PC-9 (cell line): ENCODE data around the gene ERGIC1. TPM values are rescaled to one million over a fixed set of nuclear protein-coding genes. Genes with fewer than 3 reads are reported as not detected.

ENCODE experiments used
- BruUV-seq: library from RNA; stranded (reverse); fragments of 400-500 nt; replicated peaks from 2 replicates; lab custom pipeline; 2021; lab: Mats Ljungman, UMichigan
- CTCF ChIA-PET: fragments of 300-600 bp; sonication (Branson Sonifier 250); formaldehyde crosslinking; loops from one replicate; lab custom pipeline; 2022; ENCODE audit warnings: antibody characterized with exemption; lab: Charles Lee
- POLR2A ChIA-PET: fragments of 300-600 bp; sonication (Branson Sonifier 250); formaldehyde crosslinking; loops from one replicate; lab custom pipeline; 2022; ENCODE audit warnings: antibody characterized with exemption; ENCODE audit not compliant: unreplicated experiment; lab: Charles Lee
- DNase-seq, 2 experiments: peaks; one replicate each; pipeline versions ENCODE4 v3.0.0 to v3.0.0-alpha.2; 2015 to 2022; ENCODE audit warnings: mixed read lengths in 1 of 2
- H2AFZ ChIP-seq: fragments of 200-600 bp; sonication (generic); 2 replicates; pipeline ENCODE4 v1.8.1; 2017; ENCODE audit warnings: antibody characterized with exemption
- H3F3A ChIP-seq: fragments of 200-600 bp; sonication (generic); 2 replicates; pipeline ENCODE4 v1.8.1; 2017; ENCODE audit warnings: antibody characterized with exemption, mild to moderate bottlenecking, low read depth; ENCODE audit not compliant: insufficient read depth
- H3K27ac ChIP-seq: fragments of 200-600 bp; sonication (generic); 2 replicates; pipeline ENCODE4 v1.6.1; 2016; ENCODE audit warnings: mixed run types
- H3K27me3 ChIP-seq: fragments of 200-600 bp; sonication (generic); 2 replicates; pipeline ENCODE4 v1.6.1; 2016; ENCODE audit warnings: low read depth, mixed run types; ENCODE audit not compliant: insufficient read depth
- H3K36me3 ChIP-seq: fragments of 200-600 bp; sonication (generic); 2 replicates; pipeline ENCODE4 v1.6.1; 2016; ENCODE audit warnings: low read depth, mixed run types
- H3K4me1 ChIP-seq: fragments of 200-600 bp; sonication (generic); replicated peaks from 2 replicates; pipeline ENCODE4 v1.6.1; 2016; ENCODE audit warnings: mixed run types; ENCODE audit not compliant: insufficient read depth
- H3K4me2 ChIP-seq: fragments of 200-600 bp; sonication (generic); 2 replicates; pipeline ENCODE4 v1.6.1; 2017; ENCODE audit warnings: mixed run types
- H3K4me3 ChIP-seq: fragments of 200-600 bp; sonication (generic); 2 replicates; pipeline ENCODE4 v1.6.1; 2016; ENCODE audit warnings: mixed run types
- H3K79me2 ChIP-seq: fragments of 200-600 bp; sonication (generic); 2 replicates; pipeline ENCODE4 v1.6.1; 2017; ENCODE audit warnings: low read depth, mixed run types
- H3K9me2 ChIP-seq: fragments of 200-600 bp; sonication (generic); 2 replicates; pipeline ENCODE4 v1.8.1; 2017; ENCODE audit warnings: mild to moderate bottlenecking; ENCODE audit not compliant: insufficient read depth
- H3K9me3 ChIP-seq: fragments of 200-600 bp; sonication (generic); 2 replicates; pipeline ENCODE4 v1.8.1; 2016; ENCODE audit warnings: low read depth; ENCODE audit not compliant: insufficient read depth
- H4K20me1 ChIP-seq: fragments of 200-600 bp; sonication (generic); 2 replicates; pipeline ENCODE4 v1.8.1; 2017; ENCODE audit not compliant: insufficient read depth
- EZH2 ChIP-seq: fragments of 200-600 bp; sonication (generic); IDR thresholded peaks from 2 replicates; pipeline ENCODE4 v1.8.0; 2017; ENCODE audit warnings: antibody characterized with exemption, low read depth
- intact Hi-C: fragments of 100-400 bp; cut with micrococcal nuclease; formaldehyde crosslinking; loops from one replicate; pipeline ENCODE4 v1.10.0; 2022; ENCODE audit not compliant: unreplicated experiment
- total RNA-seq: library from RNA; stranded (reverse); gene quantifications from 2 replicates; pipeline ENCODE4 v1.2.3, GENCODE V29; 2021
- TF ChIP-seq, protein P1 (sequence below): fragments of 200-600 bp; sonication (generic); conservative IDR thresholded peaks from 2 replicates; pipeline ENCODE4 v1.6.1; 2017; ENCODE audit warnings: mixed run types, antibody characterized with exemption, mild to moderate bottlenecking, moderate library complexity

ERGIC1 gene
- total RNA-seq, 1 experiment from 2014 or later = 159 TPM

DNA sequence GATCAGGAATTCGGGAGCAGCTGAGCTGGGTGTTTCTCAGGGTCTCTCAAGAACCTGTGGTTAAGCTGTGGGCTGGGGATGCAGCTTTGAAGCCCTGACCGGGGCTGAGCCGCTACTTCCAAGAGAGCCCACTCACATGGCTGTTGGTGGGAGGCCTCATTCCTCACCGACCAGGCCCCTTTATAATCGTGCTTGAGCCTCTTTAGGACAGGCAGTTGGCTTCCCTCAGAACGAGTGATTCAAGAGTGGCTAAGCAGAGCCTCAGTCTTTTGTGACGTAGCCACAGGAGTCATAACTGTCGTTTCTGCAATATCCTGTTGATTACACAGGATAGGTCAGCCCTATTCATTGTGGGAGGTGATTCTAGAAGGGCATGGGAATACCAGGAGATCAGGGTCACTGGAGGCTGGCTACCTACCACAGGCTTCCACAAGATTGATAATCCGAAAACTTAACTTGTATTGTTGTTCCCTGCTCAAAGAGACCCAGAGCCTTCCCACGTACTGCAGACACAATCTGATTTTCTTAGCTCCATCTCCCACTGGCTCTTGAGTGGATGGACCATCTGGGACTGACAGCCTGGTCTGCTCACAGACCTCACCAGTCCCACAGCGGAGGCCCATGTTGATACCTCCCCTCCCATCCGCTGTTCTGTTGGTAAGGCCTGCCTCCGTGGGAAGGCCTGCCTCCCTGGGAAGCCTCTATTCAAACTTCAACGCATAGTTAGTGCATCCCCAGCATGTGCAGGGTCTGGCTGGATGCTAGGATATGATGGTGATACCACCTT, 3.0 kb upstream of the ERGIC1 start:
- intact Hi-C loops = no loop called here
- no peak for DNase-seq
- Histone ChIP-seq H3K36me3 (no peaks in the 10 kb centered on the region), H3K27me3 (no peaks in the 10 kb centered on the region), H4K20me1 (no peaks in the 10 kb centered on the region), H3K9me2 (no peaks in the 10 kb centered on the region), H3K27ac (no peak overlapping the region), H3F3A (peaks cover 14% of the 10 kb centered on the region), H3K4me3 (no peak overlapping the region), H2AFZ (no peak overlapping the region), H3K79me2 (peaks cover 18% of the 10 kb centered on the region), H3K4me2 (no peak overlapping the region), H3K4me1 (peaks cover 21% of the 10 kb centered on the region), H3K9me3 (0 out of 2 replicates have a peak, but pooled peaks cover under 1% of the 10 kb centered on the region)
- ChIA-PET CTCF (interaction anchor here (0.7 kb wide), 1 partner anchor 30 kb away, joined by 3 read pairs; no protein-coding TSS in a partner anchor), POLR2A (no interaction called here)
- TF ChIP-seq EZH2 = no peak
- TF ChIP-seq, protein P1, sequence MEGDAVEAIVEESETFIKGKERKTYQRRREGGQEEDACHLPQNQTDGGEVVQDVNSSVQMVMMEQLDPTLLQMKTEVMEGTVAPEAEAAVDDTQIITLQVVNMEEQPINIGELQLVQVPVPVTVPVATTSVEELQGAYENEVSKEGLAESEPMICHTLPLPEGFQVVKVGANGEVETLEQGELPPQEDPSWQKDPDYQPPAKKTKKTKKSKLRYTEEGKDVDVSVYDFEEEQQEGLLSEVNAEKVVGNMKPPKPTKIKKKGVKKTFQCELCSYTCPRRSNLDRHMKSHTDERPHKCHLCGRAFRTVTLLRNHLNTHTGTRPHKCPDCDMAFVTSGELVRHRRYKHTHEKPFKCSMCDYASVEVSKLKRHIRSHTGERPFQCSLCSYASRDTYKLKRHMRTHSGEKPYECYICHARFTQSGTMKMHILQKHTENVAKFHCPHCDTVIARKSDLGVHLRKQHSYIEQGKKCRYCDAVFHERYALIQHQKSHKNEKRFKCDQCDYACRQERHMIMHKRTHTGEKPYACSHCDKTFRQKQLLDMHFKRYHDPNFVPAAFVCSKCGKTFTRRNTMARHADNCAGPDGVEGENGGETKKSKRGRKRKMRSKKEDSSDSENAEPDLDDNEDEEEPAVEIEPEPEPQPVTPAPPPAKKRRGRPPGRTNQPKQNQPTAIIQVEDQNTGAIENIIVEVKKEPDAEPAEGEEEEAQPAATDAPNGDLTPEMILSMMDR = no peak
- BruUV-seq = no TSS peak

DNA sequence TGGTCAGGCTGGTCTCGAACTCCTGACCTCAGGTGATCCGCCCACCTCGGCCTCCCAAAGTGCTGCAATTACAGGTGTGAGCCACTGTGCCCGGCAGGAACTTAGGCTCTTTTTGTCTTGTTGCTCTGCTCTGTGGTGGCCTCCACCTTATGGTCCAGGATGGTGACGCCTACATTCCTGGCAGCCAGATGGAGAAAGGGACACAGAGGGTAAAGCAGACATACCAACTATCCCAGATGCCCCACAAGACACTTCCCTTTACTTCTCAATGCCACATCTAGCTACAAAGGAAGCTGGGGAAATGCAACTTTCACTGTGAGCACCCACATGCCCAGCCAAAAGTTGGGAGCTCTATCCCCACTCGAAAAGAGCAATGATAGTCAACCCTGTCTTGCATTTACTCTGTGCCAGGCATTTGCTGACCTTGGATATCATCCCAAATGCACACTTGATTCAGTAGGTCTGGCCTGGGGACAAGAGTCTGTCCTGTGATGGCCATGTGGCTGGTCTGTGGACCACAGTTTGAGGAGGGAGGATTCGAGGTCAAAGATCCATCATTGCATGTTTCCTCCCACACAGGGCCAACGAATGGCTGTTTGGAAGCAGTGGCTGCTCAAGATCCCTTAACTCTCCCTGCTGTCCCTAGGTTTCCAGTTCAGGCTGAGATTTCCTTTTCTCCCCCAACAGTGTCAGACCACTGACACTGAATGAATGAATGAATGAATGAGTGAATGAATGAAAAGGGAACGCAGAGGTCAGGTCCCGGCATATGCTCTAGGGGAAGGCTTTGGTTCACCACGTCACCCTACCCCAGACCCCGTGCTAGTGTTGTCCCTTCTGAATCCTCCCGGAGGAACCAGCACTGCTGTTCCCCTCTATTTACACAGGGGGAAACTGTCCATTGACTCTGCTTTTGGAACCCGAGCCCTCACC, 1.4 kb upstream of the ERGIC1 start:
- intact Hi-C loops = no loop called here

DNA sequence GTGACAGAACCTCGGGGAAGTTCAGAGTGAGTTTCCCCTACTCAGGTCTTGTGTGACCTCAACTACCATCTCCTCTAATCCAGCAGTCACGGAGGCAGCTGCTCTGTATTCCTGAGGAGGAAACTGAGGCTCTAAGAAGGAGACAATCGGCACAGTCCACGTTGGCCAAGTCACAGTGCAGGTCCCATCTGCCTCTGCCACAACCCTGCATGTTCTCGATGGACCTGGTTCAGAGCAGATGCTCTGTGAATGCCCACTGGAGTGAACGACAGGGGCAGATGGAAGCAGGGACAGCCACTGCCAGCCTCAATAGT, 722 bp upstream of the ERGIC1 start:
- Histone ChIP-seq H3K9me2 (no peaks in the 10 kb centered on the region), H3K27ac (no peak overlapping the region), H3K4me2 (peak overlapping the region; percentile 86), H3K4me3 (peak overlapping the region; percentile 85; the same call in 1 of the 2 replicates), H3K9me3 (no peaks in the 10 kb centered on the region), H3K27me3 (no peaks in the 10 kb centered on the region), H2AFZ (no peak overlapping the region), H3K4me1 (peaks cover 21% of the 10 kb centered on the region), H3F3A (peaks cover 14% of the 10 kb centered on the region), H3K36me3 (no peaks in the 10 kb centered on the region), H4K20me1 (no peaks in the 10 kb centered on the region), H3K79me2 (peaks cover 39% of the 10 kb centered on the region)
- no peak for DNase-seq
- ChIA-PET CTCF (interaction anchor here (0.6 kb wide), 1 partner anchor 26 kb away, joined by 3 read pairs; no protein-coding TSS in a partner anchor), POLR2A (no interaction called here)
- BruUV-seq = no TSS peak
- intact Hi-C loops = no loop called here
- TF ChIP-seq, protein P1 = no peak
- TF ChIP-seq EZH2 = no peak

More for the DNA sequence above, 1.4 kb upstream of the ERGIC1 start:
- H3K9me2 ChIP-seq = no peaks in the 10 kb centered on the region
- H3K79me2 ChIP-seq = peaks cover 33% of the 10 kb centered on the region
- no peaks in the 10 kb centered on the region for H3K9me3 ChIP-seq
- peaks cover 21% of the 10 kb centered on the region for H3K4me1 ChIP-seq
- no peak overlapping the region for H3K4me2 ChIP-seq
- no peak for DNase-seq
- no peak overlapping the region for H2AFZ ChIP-seq
- H3K36me3 ChIP-seq = no peaks in the 10 kb centered on the region
- BruUV-seq = no TSS peak
- no peak for TF ChIP-seq EZH2
- TF ChIP-seq, protein P1 = no peak
- POLR2A ChIA-PET = no interaction called here
- CTCF ChIA-PET = interaction anchor here (0.6 kb wide), 1 partner anchor 26 kb away, joined by 3 read pairs; no protein-coding TSS in a partner anchor
- no peaks in the 10 kb centered on the region for H3K27me3 ChIP-seq
- no peaks in the 10 kb centered on the region for H4K20me1 ChIP-seq
- no peak overlapping the region for H3K27ac ChIP-seq
- H3F3A ChIP-seq = peaks cover 14% of the 10 kb centered on the region
- H3K4me3 ChIP-seq = no peak overlapping the region
